AG09319 (cell line): Measurements from ENCODE around the gene RAB3A.

Experiments
- DNase-seq: peaks from one replicate; pipeline ENCODE4 v3.0.0-alpha.2; 2010; ENCODE audit warnings: low read depth; ENCODE audit errors: extremely low read depth
- CTCF ChIP-seq: IDR thresholded peaks from 2 replicates; pipeline ENCODE4 v1.5.1; 2011; ENCODE audit warnings: low read depth, mild to moderate bottlenecking, inconsistent platforms, low read length, moderate library complexity

RAB3A gene

DNA sequence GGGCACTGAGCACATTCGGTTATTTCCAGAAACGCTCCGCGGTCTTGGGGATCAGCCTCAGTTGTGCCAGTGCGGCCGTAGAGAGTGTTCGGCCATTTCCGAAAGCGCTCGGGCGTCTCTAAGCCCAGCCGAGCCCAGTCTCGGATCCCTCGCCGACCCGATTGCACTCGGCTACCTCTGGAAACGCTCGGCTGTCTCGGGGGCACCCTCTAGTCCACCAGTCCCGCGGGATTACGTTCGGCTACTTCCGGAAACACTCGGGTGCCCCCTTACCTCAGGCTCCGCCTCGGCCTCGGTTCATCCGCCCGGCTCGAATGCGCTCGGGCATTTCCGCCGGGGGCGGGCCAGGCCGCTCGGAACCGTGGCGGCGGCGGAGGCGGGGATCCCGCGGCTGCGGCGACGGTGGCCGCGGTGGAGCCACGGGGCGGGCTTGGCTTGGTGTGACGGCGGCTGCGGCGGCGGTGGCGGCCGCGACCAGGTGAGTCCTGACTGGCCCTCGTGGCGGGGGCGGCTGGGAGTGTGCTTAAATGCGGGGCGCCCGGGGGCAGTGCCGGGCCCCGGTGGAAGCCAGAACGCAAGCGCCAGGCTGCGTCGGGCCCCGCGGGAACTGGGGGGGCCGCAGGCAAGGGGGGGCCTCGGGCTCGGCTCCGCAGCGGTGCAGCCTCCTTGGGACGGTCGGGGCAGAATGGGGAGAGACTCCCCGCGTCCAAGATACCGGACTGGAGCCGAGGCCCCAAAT lies 50.9 kb downstream of the RAB3A start, which contains the start of gene PIK3R2:
PIK3R2 (plus strand) TSS at position 347 of the 739 bp plus-strand sequence. CDS start 2,717 bp downstream, outside the sequence.
- no peak for TF ChIP-seq CTCF
- peak; percentile 95 for DNase-seq

GRCh38 chr19:18152442-18152816 lies 51.4 kb downstream of the RAB3A start:
- TF ChIP-seq CTCF: peak; percentile 67
- peak; percentile 93 for DNase-seq

GRCh38 chr19:18150776-18151624 lies 52.8 kb downstream of the RAB3A start:
- no peak for DNase-seq
- TF ChIP-seq CTCF: no peak

DNA sequence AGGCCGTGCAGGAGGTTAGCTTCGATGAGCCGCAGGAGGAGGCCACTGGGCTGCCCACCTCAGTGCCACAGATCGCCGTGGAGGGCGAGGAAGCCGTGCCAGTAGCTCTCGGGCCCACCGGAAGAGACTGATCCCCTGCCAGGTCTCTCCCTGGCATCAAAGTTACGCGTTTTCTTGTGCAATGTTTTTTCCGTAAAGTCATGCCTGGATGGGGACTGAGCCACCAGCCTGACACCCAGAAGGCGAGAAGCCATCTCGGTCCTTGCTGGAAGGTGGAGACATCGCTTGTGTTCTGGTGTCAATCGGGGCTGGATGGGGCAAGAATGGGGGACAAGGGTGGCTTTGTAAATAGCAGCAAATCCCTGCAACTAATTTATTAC lies 54.3 kb downstream of the RAB3A start:
- TF ChIP-seq CTCF: no peak
- no peak for DNase-seq

DNA sequence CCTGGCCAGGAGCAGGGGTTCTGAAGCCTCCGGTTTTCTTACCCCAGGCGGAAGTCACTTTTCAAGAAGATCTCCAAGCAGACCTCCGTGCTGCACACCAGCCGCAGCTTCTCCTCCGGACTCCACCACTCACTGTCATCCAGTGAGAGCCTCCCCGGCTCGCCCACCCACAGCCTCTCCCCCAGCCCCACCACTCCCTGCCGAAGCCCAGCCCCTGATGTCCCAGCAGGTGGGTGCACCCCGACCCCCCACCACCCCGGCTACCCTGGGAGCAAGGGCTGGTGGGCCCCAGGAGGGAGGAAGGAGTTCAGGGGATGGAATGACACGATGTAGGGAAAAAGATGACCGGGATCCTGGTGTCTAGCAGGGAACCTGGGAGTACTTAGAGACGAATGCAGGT lies 56.4 kb downstream of the RAB3A start:
- no peak for TF ChIP-seq CTCF
- no peak for DNase-seq
